Activated naive CD4-positive, alpha-beta T cell treated with anti-CD3 and anti-CD28 coated beads, Interleukin-2, amount 50 U/mL, for 16 hours (primary cell): Measurements from ENCODE around the gene SLC25A1.
A peak's percentile ranks its signal among the peaks of the same experiment; 100 is the strongest.
"Not testable (repeated sequence)": the region's sequence is repeated elsewhere in the genome, so short reads cannot be mapped to it uniquely, and the experiment has no call there.

ENCODE experiments used
- DNase-seq: peaks from one replicate; pipeline ENCODE4 v3.0.0-alpha.2; 2020

SLC25A1 gene

GRCh38 chr22:19158649-19159048 is 19.9 kb downstream of the SLC25A1 start:
- not testable (repeated sequence) for DNase-seq

- DNase-seq, result not testable (repeated sequence)
These were observed 22.4 kb downstream of the SLC25A1 start for GRCh38 chr22:19156109-19156508.

- no peak for DNase-seq
These were observed 25.3 kb downstream of the SLC25A1 start for GRCh38 chr22:19152942-19153883.

GRCh38 chr22:19151329-19152191 is 27.0 kb downstream of the SLC25A1 start:
- DNase-seq, result no peak

GRCh38 chr22:19150482-19151328 is 27.8 kb downstream of the SLC25A1 start:
- no peak for DNase-seq

DNA sequence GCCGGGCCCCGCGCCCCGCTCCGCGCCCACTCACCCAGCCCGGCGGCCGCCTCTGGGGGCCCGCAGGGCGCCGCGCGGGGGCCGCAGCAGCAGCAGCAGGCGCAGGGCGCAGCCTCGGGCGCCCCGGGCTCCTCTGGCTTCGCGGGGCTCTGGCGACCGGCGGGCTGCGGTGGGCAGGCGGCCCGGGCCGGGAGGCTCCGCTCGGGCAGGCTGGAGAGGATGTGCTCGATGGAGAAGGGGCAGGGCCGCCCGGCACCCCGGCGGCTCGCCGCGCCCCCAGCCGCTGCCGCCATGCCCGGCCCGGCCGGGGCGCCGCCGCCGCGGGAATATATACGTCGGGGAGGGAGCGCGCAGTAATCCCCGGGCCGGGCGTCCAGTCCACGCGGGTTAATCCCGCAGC is 28.5 kb downstream of the SLC25A1 start, which contains the start of gene GSC2:
Gene GSC2, minus strand, starts transcription at position 302 of the 400 bp plus-strand sequence. Its CDS starts 9 bp downstream, at position 293.
- DNase-seq, result no peak

DNA sequence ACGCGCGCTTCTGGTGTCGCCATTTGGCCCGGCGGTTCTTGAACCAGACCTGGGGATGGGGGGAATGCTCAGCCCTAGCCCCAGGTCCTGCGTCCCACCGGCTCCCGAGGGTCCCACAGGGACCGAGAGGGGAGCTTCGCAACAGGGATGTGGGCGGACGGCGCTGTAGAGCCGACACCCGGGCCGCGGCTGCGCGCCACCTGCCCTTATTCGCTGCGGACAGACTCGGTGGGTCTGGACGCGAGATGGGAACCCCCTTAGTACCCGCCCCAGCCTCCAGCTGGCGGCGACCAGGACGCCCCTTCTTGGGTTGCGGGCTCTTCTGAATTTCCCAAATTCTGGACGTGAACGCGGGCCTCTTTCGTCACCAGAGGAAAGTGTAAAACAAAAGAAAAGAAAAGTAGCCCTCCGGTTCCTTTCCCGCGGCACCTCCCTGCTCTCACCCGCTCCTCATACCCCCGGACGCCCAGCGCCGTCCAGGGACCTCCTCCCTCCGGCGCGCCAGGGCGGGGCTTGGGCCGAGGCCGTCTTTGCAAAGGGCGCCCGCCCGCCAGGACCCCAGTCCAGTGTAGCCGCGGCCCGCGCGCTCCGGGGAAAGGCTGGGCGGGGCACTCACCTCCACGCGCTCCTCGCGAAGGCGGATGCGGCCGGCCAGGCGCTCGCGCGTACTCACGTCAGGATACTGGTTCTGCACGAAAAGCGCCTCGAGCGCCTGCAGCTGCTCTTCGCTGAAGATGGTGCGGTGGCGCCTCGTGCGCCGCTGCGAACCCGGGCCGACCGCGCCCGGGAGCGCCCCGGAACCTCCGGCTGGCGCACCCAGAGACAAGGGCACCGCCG is 29.3 kb downstream of the SLC25A1 start:
- peak; percentile 38 for DNase-seq

- DNase-seq, result no peak
These were observed 30.0 kb downstream of the SLC25A1 start for GRCh38 chr22:19148417-19149046.

DNA sequence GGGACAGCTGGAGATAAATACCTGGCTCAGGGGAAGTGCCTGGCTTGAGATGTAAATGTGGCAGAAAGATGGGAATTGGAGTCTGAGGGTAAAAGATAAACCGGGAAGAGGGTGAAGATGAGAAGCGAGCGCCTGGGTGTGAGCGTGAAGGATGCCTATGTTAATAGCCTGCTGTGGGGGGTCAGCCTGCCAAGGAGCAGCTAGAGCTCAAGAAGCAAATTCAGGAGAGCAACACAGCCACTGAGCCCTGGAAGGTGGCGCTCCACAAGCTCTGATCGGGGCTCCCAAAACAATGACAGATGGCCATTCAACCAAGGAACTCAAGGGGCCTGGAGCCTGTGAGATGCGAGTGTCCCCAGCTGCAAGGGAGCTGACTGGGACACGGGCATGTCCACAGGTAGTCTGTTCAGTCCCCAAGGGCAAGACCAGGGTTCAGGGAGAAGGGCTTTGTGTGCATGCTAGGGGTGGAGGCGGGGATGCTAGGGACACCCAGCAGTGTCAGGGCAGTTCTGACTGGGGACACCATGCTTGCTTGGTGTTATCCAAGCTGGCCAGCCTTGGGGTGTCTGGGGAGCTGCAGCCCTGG is 31.2 kb downstream of the SLC25A1 start:
- DNase-seq, result no peak

DNA sequence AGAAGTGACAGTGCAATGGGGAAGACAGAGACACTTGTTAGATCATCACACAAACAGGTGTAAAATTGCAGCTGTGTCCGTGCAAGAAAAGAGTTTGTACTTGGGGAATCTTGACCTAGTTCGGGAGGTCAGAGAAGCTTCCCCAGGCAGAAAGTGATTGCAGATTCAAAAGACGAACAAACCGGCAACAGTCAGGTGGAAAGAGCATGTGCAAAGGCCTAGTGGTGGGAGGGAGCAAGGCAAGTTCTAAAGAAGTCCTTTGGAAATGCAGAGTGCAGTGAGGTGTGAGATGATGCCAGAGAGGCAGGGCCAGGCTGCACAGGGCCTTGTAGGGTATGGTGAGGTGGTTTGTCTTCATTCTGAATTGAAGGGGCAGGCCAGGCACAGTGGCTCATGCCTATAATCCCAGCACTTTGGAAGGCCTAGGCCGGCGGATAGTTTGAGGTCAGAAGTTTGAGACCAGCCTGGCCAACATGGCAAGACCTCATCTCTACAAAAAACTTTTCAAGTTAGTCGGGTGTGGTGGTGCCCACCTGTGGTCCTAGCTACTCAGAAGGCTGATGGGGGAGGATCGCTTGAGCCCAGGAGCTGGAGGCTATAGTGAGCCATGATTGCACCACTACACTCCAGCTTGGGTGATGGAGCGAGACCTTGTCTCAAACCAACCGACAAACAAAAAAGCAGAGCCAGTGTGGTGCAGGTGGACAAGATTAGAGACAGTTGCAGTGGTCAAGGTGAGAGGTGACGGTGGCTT is 32.1 kb downstream of the SLC25A1 start:
- no peak for DNase-seq

- no peak for DNase-seq
These were observed 34.6 kb downstream of the SLC25A1 start for GRCh38 chr22:19143967-19144400.

DNA sequence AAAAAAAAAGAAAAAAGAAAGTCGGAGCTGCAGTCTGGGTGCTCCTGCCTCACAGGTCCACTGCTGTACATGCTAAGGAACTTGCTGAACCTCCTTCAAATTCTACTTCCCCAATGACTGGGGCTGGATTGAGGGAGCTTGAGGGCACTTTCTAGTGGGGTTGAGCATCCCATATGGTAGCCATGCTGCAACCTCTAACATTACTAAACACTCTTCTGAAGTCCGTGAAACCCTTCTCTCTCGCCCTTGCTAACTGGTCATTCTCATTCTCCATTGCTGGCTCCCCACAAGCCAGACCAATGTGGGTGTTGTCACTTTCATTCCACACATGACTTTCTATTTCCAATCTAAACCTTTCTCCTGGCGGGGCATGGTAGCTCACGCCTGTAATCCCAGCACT is 35.3 kb downstream of the SLC25A1 start:
- DNase-seq, result no peak

GRCh38 chr22:19142394-19142793 is 36.1 kb downstream of the SLC25A1 start:
- DNase-seq, result no peak

DNA sequence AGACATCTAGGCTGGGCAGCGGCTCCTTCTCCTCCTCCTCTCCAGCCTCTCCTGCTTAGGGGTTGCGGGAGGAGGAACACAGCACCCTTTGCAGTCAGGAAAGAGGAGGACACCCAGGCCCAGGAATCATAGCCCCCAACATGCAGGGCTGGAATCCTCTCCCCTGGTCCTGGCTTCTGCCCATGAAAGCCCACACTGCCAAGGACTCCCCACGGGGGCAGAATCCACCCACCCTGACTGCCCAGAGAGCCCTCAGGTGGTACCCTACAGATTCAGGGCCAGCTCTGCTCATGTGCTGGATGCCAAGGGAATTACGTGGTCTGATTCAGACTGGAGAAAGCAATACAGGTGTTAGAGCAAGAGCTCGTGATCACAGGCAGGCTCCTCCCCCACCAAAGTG is 38.6 kb downstream of the SLC25A1 start:
- no peak for DNase-seq

DNA sequence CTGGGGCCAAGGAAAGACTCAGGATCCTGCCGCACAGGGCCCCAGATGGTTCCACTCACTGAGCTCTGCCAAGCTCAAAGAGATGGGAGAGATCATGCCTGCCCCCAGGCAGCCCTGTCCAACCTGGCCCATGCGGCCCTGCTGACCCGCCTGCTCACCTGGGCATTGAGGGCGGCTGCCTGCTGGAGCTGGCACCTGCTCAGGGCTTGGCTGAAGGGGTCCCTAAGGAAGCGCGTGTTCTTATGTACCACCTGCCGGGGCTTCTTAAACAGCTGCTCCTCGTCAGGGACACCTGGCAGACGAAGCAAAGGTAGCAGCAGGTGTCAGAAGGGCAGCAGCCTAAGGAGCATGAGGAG is 39.6 kb downstream of the SLC25A1 start:
- no peak for DNase-seq

- no peak for DNase-seq
These were observed 40.1 kb downstream of the SLC25A1 start for GRCh38 chr22:19138217-19139000.

- DNase-seq, result no peak
These were observed 40.9 kb downstream of the SLC25A1 start for GRCh38 chr22:19137384-19138216.

DNA sequence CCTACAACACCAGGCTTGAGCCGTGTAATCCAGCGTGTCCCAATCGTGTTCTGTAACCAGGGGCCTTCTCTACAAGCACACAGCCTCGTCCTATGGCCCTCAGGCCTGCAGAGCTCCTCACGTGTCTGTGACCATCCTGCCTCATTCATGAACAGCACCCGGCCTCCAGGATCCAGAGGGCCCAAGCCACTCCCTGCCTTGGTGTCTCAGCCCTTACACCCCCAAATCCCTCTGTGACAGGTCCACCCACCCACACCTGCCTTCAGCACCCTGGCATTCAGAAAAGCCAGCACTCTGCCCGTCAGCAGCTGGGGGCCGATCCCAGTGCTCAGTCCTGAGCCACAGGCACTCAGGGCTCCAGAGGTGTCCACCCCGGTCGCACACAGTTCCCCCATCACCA is 41.6 kb downstream of the SLC25A1 start:
- no peak for DNase-seq
